Middle frontal gyrus (tissue), 1 donor: Measurements from ENCODE around the gene FRMPD1.

Experiments
- DNase-seq: peaks from one replicate; pipeline ENCODE4 v3.0.0-alpha.2; 2015; ENCODE audit warnings: low spot score; ENCODE audit errors: extremely low spot score

FRMPD1 gene

GRCh38 chr9:37676411-37676830, 25.7 kb downstream of the FRMPD1 start:
- peak; percentile 36 for DNase-seq

GRCh38 chr9:37677435-37677834, 26.7 kb downstream of the FRMPD1 start:
- DNase-seq, result no peak

- DNase-seq, result no peak
Observed at GRCh38 chr9:37678789-37679273, 28.1 kb downstream of the FRMPD1 start.

DNA sequence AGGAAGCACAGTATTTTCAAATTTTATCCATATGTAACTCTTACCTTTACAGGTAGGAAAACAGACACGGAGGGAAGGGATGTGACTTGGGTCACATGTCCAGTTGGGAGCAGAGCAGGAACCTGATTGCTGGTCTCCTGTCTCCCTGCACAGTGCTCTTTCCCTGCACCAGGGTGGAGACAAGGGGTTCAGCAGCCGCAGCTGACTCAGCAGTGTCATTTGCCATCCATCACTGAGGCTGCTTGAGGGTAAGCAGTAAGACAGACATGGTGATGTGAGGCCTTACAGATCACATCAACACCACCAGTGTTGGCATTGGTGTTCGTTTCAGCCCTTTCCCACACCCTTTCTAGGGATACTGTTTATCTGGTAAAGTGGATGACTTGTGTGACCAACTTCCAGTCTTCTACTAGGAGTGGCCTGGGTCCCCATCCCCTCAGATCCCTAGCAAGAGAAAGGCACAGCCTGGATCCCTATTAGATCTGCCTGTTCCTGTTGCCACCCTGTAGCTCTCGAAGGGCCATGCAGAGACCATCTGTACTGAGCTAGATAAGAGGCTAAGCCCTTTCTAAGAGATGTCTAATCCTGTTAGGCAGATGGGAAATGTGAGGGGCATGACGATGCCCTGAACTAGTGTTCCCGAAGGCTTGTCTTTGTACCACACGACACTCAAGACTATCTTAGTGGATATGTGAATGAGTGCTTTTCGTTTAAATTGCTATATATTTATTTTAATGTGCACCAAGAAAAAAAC, 29.1 kb downstream of the FRMPD1 start:
- DNase-seq, result no peak

- no peak for DNase-seq
Observed at GRCh38 chr9:37682951-37683350, 32.2 kb downstream of the FRMPD1 start.

DNA sequence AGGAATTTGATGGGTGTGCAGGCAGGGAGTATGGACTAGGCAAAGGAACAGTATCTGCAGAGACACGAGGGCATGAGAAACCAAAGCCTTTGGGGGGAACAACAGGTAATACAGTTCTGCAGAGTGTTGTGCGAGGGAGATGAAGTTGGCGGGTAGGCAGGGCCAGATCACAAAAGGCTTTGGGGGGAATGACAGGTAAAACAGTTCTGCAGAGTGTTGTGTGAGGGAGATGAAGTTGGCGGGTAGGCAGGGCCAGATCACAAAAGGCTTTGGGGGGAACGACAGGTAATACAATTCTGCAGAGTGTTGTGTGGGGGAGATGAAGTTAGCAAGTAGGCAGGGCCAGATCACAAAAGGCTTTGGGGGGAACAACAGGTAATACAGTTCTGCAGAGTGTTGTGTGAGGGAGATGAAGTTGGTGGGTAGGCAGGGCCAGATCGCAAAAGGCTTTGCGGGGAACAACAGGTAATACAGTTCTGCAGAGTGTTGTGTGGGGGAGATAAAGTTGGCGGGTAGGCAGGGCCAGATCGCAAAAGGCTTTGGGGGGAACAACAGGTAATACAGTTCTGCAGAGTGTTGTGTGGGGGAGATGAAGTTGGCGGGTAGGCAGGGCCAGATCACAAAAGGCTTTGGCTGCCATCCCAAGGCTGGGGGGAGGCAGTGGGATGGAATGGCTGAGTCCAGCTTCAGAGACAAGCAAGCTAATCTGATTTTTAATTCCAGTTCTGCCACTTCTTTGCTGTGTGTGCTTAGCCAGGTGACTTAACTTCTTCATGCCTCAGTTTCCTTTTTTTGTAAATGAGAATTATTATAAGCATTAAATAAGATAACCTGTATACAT, 33.0 kb downstream of the FRMPD1 start:
- no peak for DNase-seq

DNA sequence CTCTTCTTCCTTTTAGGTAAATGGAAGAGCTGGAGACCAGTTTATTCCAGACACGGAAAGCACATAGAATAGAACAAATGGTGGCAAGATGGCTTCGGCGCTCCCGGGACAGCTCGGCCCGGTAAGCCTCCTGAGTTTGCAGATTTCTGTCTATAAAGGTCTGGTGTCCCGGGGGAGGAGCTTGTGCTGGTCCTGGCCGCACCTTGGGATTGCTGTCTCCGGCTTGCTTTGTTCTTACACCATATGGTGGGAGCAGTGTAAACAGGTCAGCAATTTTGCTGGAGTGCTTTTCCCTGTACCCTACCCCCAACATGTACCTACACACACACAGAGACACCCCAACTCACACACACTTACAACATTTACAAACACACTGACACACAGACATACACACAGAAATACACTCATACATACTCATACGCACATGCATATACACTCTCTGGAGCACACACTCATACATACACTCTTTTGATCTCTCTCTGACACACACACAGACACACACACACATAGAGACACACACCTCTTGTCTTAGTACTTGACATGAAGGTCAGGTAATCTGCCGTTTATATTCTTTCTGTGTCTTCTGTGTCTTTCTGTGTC, 42.0 kb downstream of the FRMPD1 start:
- no peak for DNase-seq

GRCh38 chr9:37693260-37693659, 42.5 kb downstream of the FRMPD1 start:
- no peak for DNase-seq

- DNase-seq, result no peak
Observed at GRCh38 chr9:37694355-37694754, 43.6 kb downstream of the FRMPD1 start.

DNA sequence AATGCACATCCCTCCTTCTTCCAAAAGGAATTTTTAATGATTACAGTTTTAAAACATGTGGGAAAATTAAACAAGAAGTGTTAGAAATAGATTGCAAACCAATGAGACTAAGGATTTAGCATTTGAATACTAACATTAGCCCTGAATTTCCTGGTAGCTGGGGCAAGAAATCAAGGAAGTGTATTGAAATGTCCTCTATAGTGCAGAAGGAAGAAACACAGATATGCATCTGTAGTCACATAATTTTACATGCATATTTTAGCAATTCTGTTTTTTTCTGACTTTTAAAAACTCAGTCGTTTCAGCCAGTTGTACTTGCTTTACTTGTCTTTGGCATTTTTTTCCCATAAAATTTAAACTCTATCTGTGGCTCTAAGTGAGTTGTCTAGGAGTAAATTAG, 45.8 kb downstream of the FRMPD1 start:
- no peak for DNase-seq

DNA sequence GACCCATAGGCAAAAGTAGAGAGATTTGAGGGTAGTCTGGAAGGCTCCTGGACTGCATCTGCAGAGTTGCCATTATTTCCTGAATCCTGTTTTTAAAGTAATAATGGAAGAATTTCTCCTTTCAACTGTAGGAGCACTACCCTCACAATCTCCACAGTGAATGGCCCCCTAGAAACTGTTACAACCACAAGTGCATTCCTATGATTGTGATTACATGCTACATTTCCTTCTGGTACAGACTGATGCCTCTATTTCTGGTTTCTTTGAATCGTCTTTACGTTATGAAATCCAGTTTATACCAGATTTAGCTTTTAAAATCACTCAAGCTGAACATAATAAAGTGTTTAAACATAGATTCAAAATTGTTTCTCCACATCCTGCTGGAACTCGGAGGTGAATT, 49.4 kb downstream of the FRMPD1 start:
- no peak for DNase-seq

DNA sequence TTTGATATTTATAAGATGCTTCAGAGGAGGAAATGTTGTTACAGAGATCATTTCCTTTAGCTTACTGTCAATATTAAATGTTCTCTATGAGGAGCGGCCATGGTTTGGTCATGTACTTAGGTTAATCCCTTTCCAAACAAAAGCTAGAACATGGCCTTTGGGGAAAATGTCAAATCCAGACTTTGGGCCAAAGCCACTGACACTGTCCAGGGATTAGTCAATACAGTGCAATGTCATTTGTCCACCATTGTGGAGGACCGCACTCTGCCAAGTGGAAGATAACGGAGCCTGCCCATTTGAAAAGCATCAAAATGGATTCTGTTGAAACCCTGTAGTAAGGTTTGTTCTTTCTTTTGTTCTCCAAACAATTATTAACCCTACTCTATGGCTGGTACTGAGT, 50.1 kb downstream of the FRMPD1 start:
- DNase-seq, result no peak

- no peak for DNase-seq
Observed at GRCh38 chr9:37705787-37706186, 55.0 kb downstream of the FRMPD1 start.

DNA sequence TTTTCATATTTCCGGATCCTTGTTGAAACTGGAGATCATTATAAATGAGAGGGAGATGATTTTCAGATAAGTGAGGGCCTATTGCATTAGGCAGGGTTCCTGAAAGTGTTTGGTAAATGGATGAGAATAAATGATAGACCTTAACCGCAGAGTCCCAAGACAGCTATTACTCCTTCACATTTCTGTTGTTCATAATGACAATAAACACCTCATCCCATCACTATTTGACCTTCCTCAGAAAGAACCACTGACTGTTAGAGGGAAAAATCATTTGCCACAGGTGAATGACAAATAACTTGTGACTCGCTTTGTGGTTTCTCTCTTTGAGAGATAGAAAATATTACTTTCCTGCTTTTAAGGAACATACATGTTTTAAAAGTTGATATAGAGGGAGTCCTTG, 55.5 kb downstream of the FRMPD1 start:
- no peak for DNase-seq

DNA sequence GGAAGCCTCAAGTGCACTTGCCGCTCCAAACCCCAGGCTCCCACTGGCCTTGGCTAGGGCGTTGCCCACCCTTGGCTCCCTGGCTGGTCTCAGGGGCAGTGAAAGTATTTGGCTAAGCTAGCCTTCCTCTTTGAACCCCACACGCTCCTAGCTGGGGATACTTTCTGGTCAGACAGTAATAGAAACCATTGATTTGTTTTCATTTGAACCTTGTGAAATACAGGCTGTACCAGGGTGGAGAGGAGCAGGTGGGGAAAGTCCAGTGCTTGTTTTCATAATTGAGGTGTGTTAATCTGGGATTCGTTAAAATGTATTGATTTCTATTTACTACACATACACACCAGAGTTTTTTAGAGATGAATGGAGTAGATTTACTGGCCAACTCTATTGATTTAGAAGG, 57.0 kb downstream of the FRMPD1 start:
- no peak for DNase-seq

GRCh38 chr9:37710046-37710445, 59.3 kb downstream of the FRMPD1 start:
- DNase-seq, result no peak

- no peak for DNase-seq
Observed at GRCh38 chr9:37715260-37715659, 64.5 kb downstream of the FRMPD1 start.

GRCh38 chr9:37715991-37716505, 65.3 kb downstream of the FRMPD1 start:
- DNase-seq, result no peak

- no peak for DNase-seq
Observed at GRCh38 chr9:37719526-37719925, 68.8 kb downstream of the FRMPD1 start.

DNA sequence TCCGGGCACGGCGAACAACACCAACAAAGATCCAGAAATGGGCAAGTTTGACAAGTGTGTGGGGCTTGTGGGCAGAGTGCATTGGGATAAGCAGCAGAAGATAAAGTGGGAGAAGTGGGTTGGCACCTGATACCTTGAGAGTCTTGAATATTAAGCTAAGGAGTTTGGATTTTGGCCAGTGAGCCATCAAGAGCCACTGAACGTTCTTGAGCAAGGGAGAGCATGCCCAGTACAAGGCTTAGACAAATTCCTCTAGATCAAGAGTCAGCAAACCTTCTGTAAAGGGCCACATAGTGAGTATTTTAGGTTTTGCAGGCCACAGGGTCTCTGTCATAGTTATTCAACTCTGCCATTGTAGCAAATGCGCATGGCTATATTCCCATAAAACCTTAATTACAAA, 76.3 kb downstream of the FRMPD1 start:
- DNase-seq, result no peak

DNA sequence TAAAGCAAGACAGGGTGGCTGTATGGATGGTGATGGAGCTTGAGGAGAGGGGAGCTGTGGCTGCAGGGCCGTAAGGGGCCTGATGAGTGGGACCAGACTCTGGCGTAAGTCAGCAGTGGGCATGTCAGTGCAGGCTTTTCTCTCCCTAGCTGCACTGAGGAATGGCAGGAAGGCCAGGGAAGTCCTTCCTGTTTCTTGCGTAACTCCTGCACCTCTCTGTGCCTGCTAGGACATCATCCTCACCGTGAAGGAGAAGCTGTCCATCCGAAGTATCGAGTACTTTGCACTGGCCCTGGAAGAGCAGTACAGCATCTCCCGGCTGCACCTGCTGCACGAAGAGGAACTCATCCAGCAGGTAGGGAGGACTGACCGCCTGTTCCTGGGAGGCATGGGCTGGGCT, 78.7 kb downstream of the FRMPD1 start:
- no peak for DNase-seq

GRCh38 chr9:37730256-37730655, 79.5 kb downstream of the FRMPD1 start:
- DNase-seq, result no peak
